ENCODE data around the gene LRRC3. TPM values are rescaled to one million over a fixed set of nuclear protein-coding genes. Genes with fewer than 3 reads are reported as not detected.
"Not testable (repeated sequence)": the region's sequence is repeated elsewhere in the genome, so short reads cannot be mapped to it uniquely, and the experiment has no call there.

Gene LRRC3
- total and polyA plus RNA-seq, 2 donors from 2014 or later = 0.60 to 1.4 TPM

DNA sequence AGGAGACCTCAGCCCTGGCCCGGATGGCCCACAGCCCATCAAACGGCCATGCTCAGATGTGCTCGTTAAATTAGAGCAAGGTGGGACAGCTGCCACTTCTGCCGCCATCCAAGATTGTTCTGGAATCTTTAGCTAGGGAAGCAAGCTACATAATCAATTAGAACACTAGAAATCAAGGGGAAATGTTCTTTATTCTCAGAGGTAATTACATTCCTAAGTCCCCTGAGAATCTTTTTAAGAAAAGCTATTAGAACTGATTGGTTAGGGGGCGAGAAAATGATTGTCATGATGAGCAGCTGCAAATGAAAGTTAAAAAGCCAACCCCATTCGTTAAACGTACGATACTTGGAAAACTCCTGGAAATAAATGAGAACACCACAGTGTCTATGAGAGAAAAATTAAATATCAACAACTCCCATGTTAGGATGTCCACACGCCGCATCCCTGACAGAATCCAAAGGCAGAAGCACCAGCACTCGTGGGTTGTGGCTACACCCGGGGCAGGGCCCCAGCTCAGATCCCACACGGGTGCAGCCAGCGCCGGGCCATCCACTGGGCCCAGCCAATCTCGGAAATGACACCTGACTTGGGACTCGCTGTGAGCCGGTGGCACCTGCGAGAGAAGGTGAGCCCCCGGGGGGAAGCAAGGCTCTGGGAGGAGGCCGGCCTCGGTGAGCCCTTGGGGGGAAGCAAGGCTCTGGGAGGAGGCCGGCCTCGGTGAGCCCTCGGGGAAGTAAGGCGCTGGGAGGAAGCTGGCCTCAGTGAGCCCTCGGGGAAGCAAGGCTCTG lies 47.1 kb downstream of the LRRC3 start:
- no peak for FAIRE-seq
- H3K4me1 ChIP-seq (ENCODE audit: control insufficient read depth in 2 of 3, insufficient read depth in 2 of 3, low read depth in 1 of 3, low read length in 3 of 3) = no peaks in the 10 kb centered on the region
- intact Hi-C loops (cut with DNase I) = no loop called here
- peak in 1 of 5 donors; percentile 51 for DNase-seq
- H3K4me3 ChIP-seq (ENCODE audit: low read length in 3 of 3) = no peak overlapping the region
- TF ChIP-seq, protein P1, sequence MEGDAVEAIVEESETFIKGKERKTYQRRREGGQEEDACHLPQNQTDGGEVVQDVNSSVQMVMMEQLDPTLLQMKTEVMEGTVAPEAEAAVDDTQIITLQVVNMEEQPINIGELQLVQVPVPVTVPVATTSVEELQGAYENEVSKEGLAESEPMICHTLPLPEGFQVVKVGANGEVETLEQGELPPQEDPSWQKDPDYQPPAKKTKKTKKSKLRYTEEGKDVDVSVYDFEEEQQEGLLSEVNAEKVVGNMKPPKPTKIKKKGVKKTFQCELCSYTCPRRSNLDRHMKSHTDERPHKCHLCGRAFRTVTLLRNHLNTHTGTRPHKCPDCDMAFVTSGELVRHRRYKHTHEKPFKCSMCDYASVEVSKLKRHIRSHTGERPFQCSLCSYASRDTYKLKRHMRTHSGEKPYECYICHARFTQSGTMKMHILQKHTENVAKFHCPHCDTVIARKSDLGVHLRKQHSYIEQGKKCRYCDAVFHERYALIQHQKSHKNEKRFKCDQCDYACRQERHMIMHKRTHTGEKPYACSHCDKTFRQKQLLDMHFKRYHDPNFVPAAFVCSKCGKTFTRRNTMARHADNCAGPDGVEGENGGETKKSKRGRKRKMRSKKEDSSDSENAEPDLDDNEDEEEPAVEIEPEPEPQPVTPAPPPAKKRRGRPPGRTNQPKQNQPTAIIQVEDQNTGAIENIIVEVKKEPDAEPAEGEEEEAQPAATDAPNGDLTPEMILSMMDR (IDR thresholded peaks at IDR 0.05; ENCODE audit: borderline replicate concordance, extremely low read depth, insufficient read depth) = no peak
- H3K9me3 ChIP-seq (ENCODE audit: control insufficient read depth in 2 of 3, insufficient read depth in 1 of 3, low read length in 3 of 3) = no peaks in the 10 kb centered on the region
- H3K27ac ChIP-seq (ENCODE audit: low read depth in 2 of 2, low read length in 2 of 2) = no peak overlapping the region
- no peaks in the 10 kb centered on the region for H3K36me3 ChIP-seq (ENCODE audit: control insufficient read depth in 2 of 3, insufficient read depth in 3 of 3, low read length in 3 of 3)
- no peaks in the 10 kb centered on the region for H3K27me3 ChIP-seq (ENCODE audit: control insufficient read depth, insufficient read depth, low read length)
- H3K9ac ChIP-seq (ENCODE audit: low read length in 3 of 3) = no peak overlapping the region

DNA sequence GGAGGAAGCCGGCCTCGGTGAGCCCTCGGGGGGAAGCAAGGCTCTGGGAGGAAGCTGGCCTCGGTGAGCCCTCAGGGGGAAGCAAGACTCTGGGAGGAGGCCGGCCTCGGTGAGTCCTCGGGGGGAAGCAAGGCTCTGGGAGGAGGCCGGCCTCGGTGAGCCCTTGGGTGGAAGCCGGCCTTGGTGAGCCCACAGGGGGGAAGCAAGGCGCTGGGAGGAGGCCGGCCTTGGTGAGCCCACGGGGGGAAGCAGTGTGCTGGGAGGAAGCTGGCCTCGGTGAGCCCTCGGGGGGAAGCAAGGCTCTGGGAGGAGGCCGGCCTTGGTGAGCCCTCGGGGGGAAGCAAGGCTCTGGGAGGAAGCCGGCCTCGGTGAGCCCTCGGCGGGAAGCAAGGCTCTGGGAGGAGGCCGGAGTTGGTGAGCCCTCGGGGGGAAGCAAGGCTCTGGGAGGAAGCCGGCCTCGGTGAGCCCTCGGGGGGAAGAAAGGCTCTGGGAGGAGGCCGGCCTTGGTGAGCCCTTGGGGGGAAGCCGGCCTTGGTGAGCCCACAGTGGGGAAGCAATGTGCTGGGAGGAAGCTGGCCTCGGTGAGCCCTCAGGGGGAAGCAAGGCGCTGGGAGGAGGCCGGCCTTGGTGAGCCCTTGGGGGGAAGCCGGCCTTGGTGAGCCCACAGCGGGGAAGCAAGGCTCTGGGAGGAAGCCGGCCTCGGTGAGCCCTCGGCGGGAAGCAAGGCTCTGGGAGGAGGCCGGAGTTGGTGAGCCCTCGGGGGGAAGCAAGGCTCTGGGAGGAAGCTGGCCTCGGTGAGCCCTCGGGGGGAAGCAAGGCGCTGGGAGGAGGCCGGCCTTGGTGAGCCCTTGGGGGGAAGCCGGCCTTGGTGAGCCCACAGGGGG lies 47.9 kb downstream of the LRRC3 start:
- H3K27ac ChIP-seq (ENCODE audit: low read depth in 2 of 2, low read length in 2 of 2); intact Hi-C loops (cut with DNase I); H3K9me3 ChIP-seq (ENCODE audit: control insufficient read depth in 2 of 3, insufficient read depth in 1 of 3, low read length in 3 of 3); H3K9ac ChIP-seq (ENCODE audit: low read length in 3 of 3); H3K27me3 ChIP-seq (ENCODE audit: control insufficient read depth, insufficient read depth, low read length); H3K4me3 ChIP-seq (ENCODE audit: low read length in 3 of 3); H3K4me1 ChIP-seq (ENCODE audit: control insufficient read depth in 2 of 3, insufficient read depth in 2 of 3, low read depth in 1 of 3, low read length in 3 of 3); FAIRE-seq; H3K36me3 ChIP-seq (ENCODE audit: control insufficient read depth in 2 of 3, insufficient read depth in 3 of 3, low read length in 3 of 3): not testable (repeated sequence)
- peak in 1 of 5 donors; percentile 51 for DNase-seq

DNA sequence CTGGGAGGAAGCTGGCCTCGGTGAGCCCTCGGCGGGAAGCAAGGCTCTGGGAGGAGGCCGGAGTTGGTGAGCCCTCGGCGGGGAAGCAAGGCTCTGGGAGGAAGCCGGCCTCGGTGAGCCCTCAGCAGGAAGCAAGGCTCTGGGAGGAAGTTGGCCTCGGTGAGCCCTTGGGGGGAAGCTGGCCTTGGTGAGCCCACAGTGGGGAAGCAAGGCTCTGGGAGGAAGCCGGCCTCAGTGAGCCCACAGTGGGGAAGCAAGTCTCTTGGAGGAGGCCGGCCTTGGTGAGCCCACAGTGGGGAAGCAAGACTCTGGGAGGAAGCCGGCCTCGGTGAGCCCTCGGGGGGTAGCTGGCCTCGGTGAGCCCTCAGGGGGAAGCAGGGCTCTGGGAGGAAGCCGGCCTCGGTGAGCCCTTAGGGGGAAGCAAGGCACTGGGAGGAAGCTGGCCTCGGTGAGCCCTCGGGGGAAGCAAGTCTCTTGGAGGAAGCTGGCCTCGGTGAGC lies 48.6 kb downstream of the LRRC3 start:
- TF ChIP-seq, protein P1 (IDR thresholded peaks at IDR 0.05; ENCODE audit: borderline replicate concordance, extremely low read depth, insufficient read depth) = no peak
- H3K9me3 ChIP-seq (ENCODE audit: control insufficient read depth in 2 of 3, insufficient read depth in 1 of 3, low read length in 3 of 3) = no peaks in the 10 kb centered on the region
- H3K4me1 ChIP-seq (ENCODE audit: control insufficient read depth in 2 of 3, insufficient read depth in 2 of 3, low read depth in 1 of 3, low read length in 3 of 3) = no peaks in the 10 kb centered on the region
- no peak for FAIRE-seq
- H3K9ac ChIP-seq (ENCODE audit: low read length in 3 of 3) = no peak overlapping the region
- H3K27me3 ChIP-seq (ENCODE audit: control insufficient read depth, insufficient read depth, low read length) = no peaks in the 10 kb centered on the region
- intact Hi-C loops (cut with DNase I) = no loop called here
- H3K27ac ChIP-seq (ENCODE audit: low read depth in 2 of 2, low read length in 2 of 2) = no peak overlapping the region
- no peak overlapping the region for H3K4me3 ChIP-seq (ENCODE audit: low read length in 3 of 3)
- H3K36me3 ChIP-seq (ENCODE audit: control insufficient read depth in 2 of 3, insufficient read depth in 3 of 3, low read length in 3 of 3) = no peaks in the 10 kb centered on the region
- DNase-seq = peak in 1 of 5 donors; percentile 67
